DND-41 (cell line): ENCODE measurements around the gene ERBB4.
A peak's percentile ranks its signal among the peaks of the same experiment; 100 is the strongest.
"Not testable (repeated sequence)": the region's sequence is repeated elsewhere in the genome, so short reads cannot be mapped to it uniquely, and the experiment has no call there.

Experiments
- ATAC-seq: fragments of 200-7000 bp; cut with Tn5 transposase; 3 replicates; pipeline ENCODE4 v1.9.1; 2021; ENCODE audit warnings: low read depth; ENCODE audit not compliant: insufficient read depth
- DNase-seq: peaks from one replicate; pipeline ENCODE4 v3.0.0-alpha.2; 2020
- H2AFZ ChIP-seq: 2 replicates; pipeline ENCODE4 v1.6.0; 2012; ENCODE audit warnings: low read depth, low read length
- H3K27ac ChIP-seq: 2 replicates; pipeline ENCODE4 v1.5.1; 2012; ENCODE audit warnings: low read length, inconsistent platforms
- H3K27me3 ChIP-seq: fragments of 200-600 bp; sonication (generic); 2 replicates; pipeline ENCODE4 v1.6.0; 2012; ENCODE audit warnings: low read length, mild to moderate bottlenecking, inconsistent platforms; ENCODE audit not compliant: insufficient read depth, poor library complexity
- H3K36me3 ChIP-seq: 2 replicates; pipeline ENCODE4 v1.5.1; 2012; ENCODE audit warnings: low read length, inconsistent platforms; ENCODE audit not compliant: insufficient read depth
- H3K4me1 ChIP-seq: 2 replicates; pipeline ENCODE4 v1.5.1; 2012; ENCODE audit warnings: mild to moderate bottlenecking, low read length; ENCODE audit not compliant: insufficient read depth
- H3K4me2 ChIP-seq: 2 replicates; pipeline ENCODE4 v1.6.0; 2012; ENCODE audit warnings: mild to moderate bottlenecking, moderate library complexity, low read length, inconsistent platforms; ENCODE audit not compliant: insufficient read depth
- H3K4me3 ChIP-seq, 2 experiments: fragments of 200-600 bp in 1 of 2; shearing (Covaris generic) in 1 of 2; 2 replicates each; pipeline ENCODE4 v1.5.1; 2012 to 2016; ENCODE audit warnings: inconsistent platforms in 2 of 2, low read length in 2 of 2, mild to moderate bottlenecking in 2 of 2, low read depth in 1 of 2, moderate library complexity in 1 of 2
- H3K79me2 ChIP-seq: 2 replicates; pipeline ENCODE4 v1.6.0; 2012; ENCODE audit warnings: low read length, inconsistent platforms; ENCODE audit not compliant: insufficient read depth
- H3K9ac ChIP-seq: 2 replicates; pipeline ENCODE4 v1.6.0; 2012; ENCODE audit warnings: low read depth, mild to moderate bottlenecking, inconsistent platforms, low read length, moderate library complexity
- H3K9me3 ChIP-seq: 2 replicates; pipeline ENCODE4 v1.5.1; 2012; ENCODE audit warnings: low read length, moderate library complexity, mild to moderate bottlenecking, inconsistent platforms; ENCODE audit not compliant: insufficient read depth, severe bottlenecking
- H4K20me1 ChIP-seq: 2 replicates; pipeline ENCODE4 v1.6.0; 2012; ENCODE audit warnings: low read length; ENCODE audit not compliant: insufficient read depth
- CTCF ChIP-seq: IDR thresholded peaks from 2 replicates; pipeline ENCODE4 v1.5.1; 2012; ENCODE audit warnings: borderline replicate concordance, low read length, moderate library complexity, mild to moderate bottlenecking; ENCODE audit not compliant: poor library complexity, severe bottlenecking; ENCODE audit errors: extremely low read depth
- EZH2 ChIP-seq: IDR thresholded peaks from 3 replicates; pipeline ENCODE4 v1.6.1; 2012; ENCODE audit warnings: borderline replicate concordance, low read depth, mild to moderate bottlenecking, moderate library complexity, low read length, inconsistent platforms; ENCODE audit not compliant: severe bottlenecking

ERBB4 gene

GRCh38 chr2:212013626-212014025, 525.0 kb downstream of the ERBB4 start:
- no peak for ATAC-seq

GRCh38 chr2:212010305-212010704, 528.3 kb downstream of the ERBB4 start:
- not testable (repeated sequence) for ATAC-seq, H3K4me2 ChIP-seq, H3K36me3 ChIP-seq, H3K4me1 ChIP-seq, H4K20me1 ChIP-seq, H3K4me3 ChIP-seq, H3K79me2 ChIP-seq, H3K27me3 ChIP-seq, H3K9me3 ChIP-seq, H2AFZ ChIP-seq, H3K27ac ChIP-seq, H3K9ac ChIP-seq, DNase-seq

More at GRCh38 chr2:212013626-212014025, 525.0 kb downstream of the ERBB4 start:
- Histone ChIP-seq H3K4me1 (no peaks in the 10 kb centered on the region), H3K9ac (no peak overlapping the region), H3K79me2 (no peaks in the 10 kb centered on the region), H3K4me2 (no peak overlapping the region), H3K36me3 (no peaks in the 10 kb centered on the region), H4K20me1 (no peaks in the 10 kb centered on the region), H3K27ac (no peak overlapping the region), H3K4me3 (no peak overlapping the region), H3K27me3 (no peaks in the 10 kb centered on the region), H3K9me3 (no peaks in the 10 kb centered on the region), H2AFZ (0 out of 2 replicates have a peak overlapping the region, but pooled peaks have one; percentile 8)
- DNase-seq: no peak
- TF ChIP-seq EZH2: no peak
- no peak for TF ChIP-seq CTCF

- no peak for ATAC-seq
- Histone ChIP-seq H3K4me2 (no peak overlapping the region), H3K27ac (no peak overlapping the region), H4K20me1 (no peaks in the 10 kb centered on the region), H3K79me2 (no peaks in the 10 kb centered on the region), H3K9me3 (no peaks in the 10 kb centered on the region), H3K36me3 (no peaks in the 10 kb centered on the region), H3K4me1 (no peaks in the 10 kb centered on the region), H3K27me3 (no peaks in the 10 kb centered on the region), H3K4me3 (no peak overlapping the region), H3K9ac (no peak overlapping the region), H2AFZ (no peak overlapping the region)
- DNase-seq: no peak
- no peak for TF ChIP-seq EZH2
- no peak for TF ChIP-seq CTCF
Measured at GRCh38 chr2:212007972-212008371, 530.6 kb downstream of the ERBB4 start.

GRCh38 chr2:212005085-212005671, 533.4 kb downstream of the ERBB4 start:
- peak; percentile 60 for TF ChIP-seq CTCF
- no peak for TF ChIP-seq EZH2
- Histone ChIP-seq H3K79me2 (no peaks in the 10 kb centered on the region), H3K27ac (no peak overlapping the region), H2AFZ (no peak overlapping the region), H3K36me3 (no peaks in the 10 kb centered on the region), H3K27me3 (no peaks in the 10 kb centered on the region), H3K9ac (no peak overlapping the region), H3K4me1 (no peaks in the 10 kb centered on the region), H3K4me3 (no peak overlapping the region), H3K9me3 (no peaks in the 10 kb centered on the region), H4K20me1 (no peaks in the 10 kb centered on the region), H3K4me2 (no peak overlapping the region)
- ATAC-seq (peak; percentile 82), DNase-seq (peak; percentile 44)
